ENCODE results near the gene ZC3H15. TPM values are rescaled to one million over a fixed set of nuclear protein-coding genes. Genes with fewer than 3 reads are reported as not detected.

Gene ZC3H15
- polyA plus RNA-seq, 1 donor (not counting 4 experiments of a cell fraction or from before 2014, with no cell fraction given): 116 TPM

- dilution Hi-C loops (cut with MboI; ENCODE audit: extremely low pct_ligation_motif_present, low sequenced_read_pairs): no loop called here
- peaks cover 3 to 10% of the 10 kb centered on the region in 2 experiments for H3K36me3 ChIP-seq (ENCODE audit: control insufficient read depth in 2 of 2, extremely low read depth in 1 of 2, insufficient read depth in 2 of 2, low read length in 2 of 2)
- H3K9me1 ChIP-seq (ENCODE audit: control insufficient read depth, extremely low read depth, insufficient read depth, low read length): no peaks in the 10 kb centered on the region
- no peaks in the 10 kb centered on the region for H3K27me3 ChIP-seq (ENCODE audit: control insufficient read depth, extremely low read depth, insufficient read depth, low read length)
- H2AFZ ChIP-seq (ENCODE audit: control insufficient read depth, low read length): no peak overlapping the region
- FAIRE-seq (no peak), DNase-seq (ENCODE audit: low read depth, low spot score) (no peak)
- H3K4me3 ChIP-seq (ENCODE audit: control insufficient read depth in 2 of 3, extremely low read depth in 1 of 3, insufficient read depth in 2 of 3, low read depth in 1 of 3, low read length in 3 of 3): no peak overlapping the region
- peaks cover 57% of the 10 kb centered on the region for H3K79me2 ChIP-seq (ENCODE audit: control insufficient read depth, insufficient read depth, low read length)
- no peak overlapping the region for H3K9ac ChIP-seq (ENCODE audit: control insufficient read depth, extremely low read depth, insufficient read depth, low read length)
- peaks cover 8% of the 10 kb centered on the region for H4K20me1 ChIP-seq (ENCODE audit: control insufficient read depth, extremely low read depth, insufficient read depth, low read length)
- no peak overlapping the region for H3K27ac ChIP-seq (ENCODE audit: control insufficient read depth, insufficient read depth, low read length)
- H3K4me1 ChIP-seq (ENCODE audit: control insufficient read depth, extremely low read depth, insufficient read depth, low read length): no peaks in the 10 kb centered on the region
- TF ChIP-seq CTCF (optimal IDR thresholded peaks at IDR 0.05 in 1 of 3, IDR thresholded peaks at IDR 0.05 in 1 of 3, conservative IDR thresholded peaks at IDR 0.05 in 1 of 3; ENCODE audit: extremely low read depth in 1 of 3, insufficient read depth in 2 of 3, low read length in 3 of 3) (no peak), EZH2 (IDR thresholded peaks at IDR 0.05; ENCODE audit: low read length) (no peak)
- no peak overlapping the region for H3K4me2 ChIP-seq (ENCODE audit: control insufficient read depth, extremely low read depth, insufficient read depth, low read depth, low read length)
- no peaks in the 10 kb centered on the region for H3K9me3 ChIP-seq (ENCODE audit: control insufficient read depth, low read depth, low read length)
Observed at GRCh38 chr2:186498834-186499233, 12.8 kb downstream of the ZC3H15 start.

GRCh38 chr2:186503827-186504606 is 18.0 kb downstream of the ZC3H15 start:
- dilution Hi-C loops (cut with MboI; ENCODE audit: extremely low pct_ligation_motif_present, low sequenced_read_pairs): loop anchor here (25.0 kb wide), 1 partner anchor 133 kb away; no protein-coding TSS in a partner anchor
- DNase-seq (ENCODE audit: low read depth, low spot score) (no peak), FAIRE-seq (no peak)
- H3K27me3 ChIP-seq (ENCODE audit: control insufficient read depth, extremely low read depth, insufficient read depth, low read length): no peaks in the 10 kb centered on the region
- peak overlapping the region; percentile 25 for H3K4me2 ChIP-seq (ENCODE audit: control insufficient read depth, extremely low read depth, insufficient read depth, low read depth, low read length)
- peaks cover 13 to 26% of the 10 kb centered on the region in 2 experiments for H3K36me3 ChIP-seq (ENCODE audit: control insufficient read depth in 2 of 2, extremely low read depth in 1 of 2, insufficient read depth in 2 of 2, low read length in 2 of 2)
- no peak overlapping the region for H3K27ac ChIP-seq (ENCODE audit: control insufficient read depth, insufficient read depth, low read length)
- H2AFZ ChIP-seq (ENCODE audit: control insufficient read depth, low read length): no peak overlapping the region
- H3K4me1 ChIP-seq (ENCODE audit: control insufficient read depth, extremely low read depth, insufficient read depth, low read length): no peaks in the 10 kb centered on the region
- H3K79me2 ChIP-seq (ENCODE audit: control insufficient read depth, insufficient read depth, low read length): peaks cover 12% of the 10 kb centered on the region
- no peak overlapping the region for H3K9ac ChIP-seq (ENCODE audit: control insufficient read depth, extremely low read depth, insufficient read depth, low read length)
- H4K20me1 ChIP-seq (ENCODE audit: control insufficient read depth, extremely low read depth, insufficient read depth, low read length): peaks cover 6% of the 10 kb centered on the region
- H3K9me3 ChIP-seq (ENCODE audit: control insufficient read depth, low read depth, low read length): no peaks in the 10 kb centered on the region
- H3K9me1 ChIP-seq (ENCODE audit: control insufficient read depth, extremely low read depth, insufficient read depth, low read length): no peaks in the 10 kb centered on the region
- H3K4me3 ChIP-seq (ENCODE audit: control insufficient read depth in 2 of 3, extremely low read depth in 1 of 3, insufficient read depth in 2 of 3, low read depth in 1 of 3, low read length in 3 of 3): no peak overlapping the region
- peak in 2 of 3 experiments; percentile 22 to 28 for TF ChIP-seq CTCF (optimal IDR thresholded peaks at IDR 0.05 in 1 of 3, IDR thresholded peaks at IDR 0.05 in 1 of 3, conservative IDR thresholded peaks at IDR 0.05 in 1 of 3; ENCODE audit: extremely low read depth in 1 of 3, insufficient read depth in 2 of 3, low read length in 3 of 3)
- TF ChIP-seq EZH2 (IDR thresholded peaks at IDR 0.05; ENCODE audit: low read length): no peak

All from keratinocyte (primary cell).